K562 (cell line): ENCODE measurements around the gene CFAP141. TPM values are rescaled to one million over a fixed set of nuclear protein-coding genes. Genes with fewer than 3 reads are reported as not detected.

Source experiments
- ATAC-seq: fragments of 200-7000 bp; cut with Tn5 transposase; 3 replicates; pipeline ENCODE4 v1.9.1; 2020; ENCODE audit warnings: moderate library complexity
- BruUV-seq: library from RNA; stranded (reverse); fragments of 400-500 nt; replicated peaks from 2 replicates; lab custom pipeline; 2021; lab: Mats Ljungman, UMichigan
- CTCF ChIA-PET: fragments of 300-600 bp; formaldehyde crosslinking; extraction: SDS; loops from one replicate; lab custom pipeline; 2021; ENCODE audit warnings: low intra/inter-chr PET ratio; lab: Yijun Ruan, JAX
- POLR2A ChIA-PET: fragments of 300-600, 350-650 bp; sonication (Branson Sonifier 250); formaldehyde crosslinking; extraction: SDS; loops from one replicate; lab custom pipeline; 2021; ENCODE audit warnings: antibody characterized with exemption, inconsistent platforms; lab: Yijun Ruan, JAX
- DNase-seq, 4 experiments: peaks; one replicate each; pipeline versions ENCODE4 v3.0.0 to v3.0.0-alpha.2; 2011 to 2018; ENCODE audit warnings: low spot score in 3 of 4, mixed read lengths in 3 of 4; ENCODE audit errors: extremely low read depth in 1 of 4
- FAIRE-seq: peaks from 2 replicates; lab custom pipeline; 2011; peaks lifted over from hg19 to GRCh38; lab: Jason Lieb, UNC
- H2AFZ ChIP-seq: 2 replicates; pipeline ENCODE4 v1.6.0; 2011; ENCODE audit warnings: low read depth, low read length, control low read depth, inconsistent platforms
- H3K27ac ChIP-seq: fragments of 200-600 bp; 3 replicates; pipeline ENCODE4 v1.8.0; 2011; ENCODE audit warnings: low read depth, mild to moderate bottlenecking, control low read depth, inconsistent platforms, low read length, moderate library complexity, mixed read lengths; ENCODE audit errors: extremely low read depth
- H3K27me3 ChIP-seq, 2 experiments: fragments of 300-600 bp in 1 of 2; 2 replicates in 1 of 2; 3 replicates in 1 of 2; pipeline versions ENCODE4 v1.6.0 to v1.8.0; 2011; ENCODE audit warnings: inconsistent platforms in 2 of 2, low read length in 2 of 2, mild to moderate bottlenecking in 1 of 2, mixed read lengths in 1 of 2, moderate library complexity in 1 of 2; ENCODE audit not compliant: control insufficient read depth in 2 of 2, insufficient read depth in 2 of 2
- H3K36me3 ChIP-seq: fragments of 300-600 bp; 3 replicates; pipeline ENCODE4 v1.8.0; 2011; ENCODE audit warnings: mild to moderate bottlenecking, low read length, inconsistent platforms; ENCODE audit not compliant: control insufficient read depth, insufficient read depth
- H3K4me1 ChIP-seq, 2 experiments: fragments of 200-600 bp in 1 of 2; replicated peaks in 1 of 2; 2 replicates in 1 of 2; 3 replicates in 1 of 2; pipeline versions ENCODE4 v1.5.1 to v1.8.0; 2011; ENCODE audit warnings: inconsistent platforms in 2 of 2, low read length in 2 of 2, mild to moderate bottlenecking in 1 of 2, mixed read lengths in 1 of 2, moderate library complexity in 1 of 2; ENCODE audit not compliant: control insufficient read depth in 2 of 2, insufficient read depth in 2 of 2
- H3K4me2 ChIP-seq: 2 replicates; pipeline ENCODE4 v1.6.1; 2011; ENCODE audit warnings: low read length, control low read depth, inconsistent platforms, mixed read lengths; ENCODE audit not compliant: insufficient read depth
- H3K4me3 ChIP-seq: fragments of 200-600 bp; sonication (generic), shearing (Covaris generic); 2 replicates; pipeline ENCODE4 v1.5.1; 2016; ENCODE audit warnings: control low read depth, inconsistent platforms
- H3K79me2 ChIP-seq: fragments of 200-600 bp; 3 replicates; pipeline ENCODE4 v1.8.0; 2011; ENCODE audit warnings: low read length, inconsistent platforms; ENCODE audit not compliant: control insufficient read depth, insufficient read depth
- H3K9ac ChIP-seq, 2 experiments: 2 replicates each; pipeline versions ENCODE4 v1.6.0 to v1.6.1; 2011; ENCODE audit warnings: low read depth in 2 of 2, low read length in 2 of 2, control low read depth in 1 of 2, inconsistent platforms in 1 of 2, mild to moderate bottlenecking in 1 of 2, mixed read lengths in 1 of 2; ENCODE audit not compliant: insufficient read depth in 1 of 2
- H3K9me1 ChIP-seq: one replicate; pipeline ENCODE4 v1.6.0; 2011; ENCODE audit warnings: inconsistent platforms, mild to moderate bottlenecking, low read length, moderate library complexity; ENCODE audit not compliant: control insufficient read depth, insufficient read depth
- H3K9me3 ChIP-seq: replicated peaks from 2 replicates; pipeline ENCODE4 v1.5.1; 2011; ENCODE audit warnings: low read depth, low read length, inconsistent platforms; ENCODE audit not compliant: control insufficient read depth, insufficient read depth
- H4K20me1 ChIP-seq: replicated peaks from 2 replicates; pipeline ENCODE4 v1.6.1; 2011; ENCODE audit warnings: low read length, inconsistent platforms, mixed read lengths; ENCODE audit not compliant: control insufficient read depth, insufficient read depth
- ETS2 ChIP-seq: IDR thresholded peaks from 2 replicates; pipeline ENCODE4 v1.6.1; 2016; ENCODE audit warnings: borderline replicate concordance, missing genetic modification characterization, mild to moderate bottlenecking, moderate library complexity, missing compliant biosample characterization; ENCODE audit not compliant: poor library complexity, severe bottlenecking
- GATAD2A ChIP-seq: fragments of 450-650 bp; IDR thresholded peaks from 2 replicates; pipeline ENCODE4 v1.6.1; 2017
- HDAC3 ChIP-seq: fragments of 450-650 bp; IDR thresholded peaks from 2 replicates; pipeline ENCODE4 v1.6.1; 2018; ENCODE audit warnings: borderline replicate concordance, mild to moderate bottlenecking, moderate library complexity; ENCODE audit not compliant: partially characterized antibody
- IFI16 ChIP-seq: fragments of 250-450 bp; sonication (Bioruptor Pico); IDR thresholded peaks from 2 replicates; pipeline ENCODE4 v2.1.2; 2022; ENCODE audit warnings: mild to moderate bottlenecking, inconsistent platforms
- LARP7 ChIP-seq: fragments of 450-650 bp; IDR thresholded peaks from 2 replicates; pipeline ENCODE4 v1.6.1; 2016
- NCOA2 ChIP-seq, 2 experiments: fragments of 450-650 bp; IDR thresholded peaks; 2 replicates each; pipeline ENCODE4 v1.6.1; 2018; ENCODE audit warnings: mild to moderate bottlenecking in 2 of 2, moderate library complexity in 1 of 2; ENCODE audit not compliant: partially characterized antibody in 2 of 2
- NFATC3 ChIP-seq: fragments of 450-650 bp; IDR thresholded peaks from 2 replicates; pipeline ENCODE4 v1.6.1; 2017; ENCODE audit warnings: mild to moderate bottlenecking
- NRF1 ChIP-seq, 2 experiments: fragments of 450-650 bp; IDR thresholded peaks in 1 of 2; conservative IDR thresholded peaks in 1 of 2; 2 replicates each; pipeline ENCODE4 v1.6.1; 2014; ENCODE audit warnings: mild to moderate bottlenecking in 2 of 2
- PHF21A ChIP-seq: fragments of 450-650 bp; IDR thresholded peaks from 2 replicates; pipeline ENCODE4 v1.6.1; 2017; ENCODE audit warnings: low read depth, borderline replicate concordance
- POLR2H ChIP-seq: IDR thresholded peaks from 2 replicates; pipeline ENCODE4 v1.6.1; 2016; ENCODE audit warnings: missing genetic modification characterization, low read depth, mild to moderate bottlenecking, control low read depth, missing compliant biosample characterization, moderate library complexity
- TCF7 ChIP-seq: sonication (generic); IDR thresholded peaks from 2 replicates; pipeline ENCODE4 v1.6.1; 2016; ENCODE audit warnings: antibody characterized with exemption, borderline replicate concordance
- ZNF239 ChIP-seq: fragments of 250-450 bp; sonication (Bioruptor Pico); IDR thresholded peaks from 2 replicates; pipeline ENCODE4 v1.4.0; 2020; ENCODE audit warnings: mild to moderate bottlenecking
- ZNF408 ChIP-seq: fragments of 250-450 bp; sonication (Bioruptor Pico); IDR thresholded peaks from 2 replicates; pipeline ENCODE4 v1.4.0; 2020; ENCODE audit warnings: low read depth, mild to moderate bottlenecking, moderate library complexity
- ZNF764 ChIP-seq: fragments of 250-450 bp; sonication (Bioruptor Pico); IDR thresholded peaks from 2 replicates; pipeline ENCODE4 v1.4.0; 2020; ENCODE audit warnings: low read depth, mild to moderate bottlenecking, moderate library complexity
- whole genome bisulfite sequencing: fragments of 100-300 bp; shearing (Covaris generic); methylation state at CpG from one replicate; pipeline ENCODE4 v1.1.6; 2016; ENCODE audit warnings: low coverage, mixed read lengths; ENCODE audit not compliant: insufficient coverage; ENCODE audit errors: missing lambda C conversion rate; 5-methylcytosine and 5-hydroxymethylcytosine counted together
- in situ Hi-C: fragments of 300-500 bp; cut with MboI; formaldehyde crosslinking; loops from 4 replicates; pipeline ENCODE4 v1.15.0; 2018; ENCODE audit warnings: inconsistent platforms, mixed read lengths
- intact Hi-C: fragments of 100-400 bp; cut with micrococcal nuclease; formaldehyde crosslinking; loops from 2 replicates; pipeline ENCODE4 v1.14.2; 2022
- polyA plus RNA-seq, 8 experiments: library from polyadenylated mRNA; depleted of rRNA in 4 of 8; stranded (reverse) in 5 of 8; unstranded in 3 of 8; fragments of >200 nt; fragmentation: Nextera tagmentation in 2 of 8; fragmentation: Illumina TruSeq in 1 of 8; extraction: Ambion mirVana in 2 of 8; extraction: Trizol in 1 of 8; gene quantifications; 2 replicates each; pipeline versions ENCODE4 v1.2.1 to v1.2.3, GENCODE V29; 2011 to 2014; ENCODE audit warnings: inconsistent platforms in 1 of 8, missing spikeins in 1 of 8
- total RNA-seq, 7 experiments: library from RNA; depleted of rRNA in 6 of 7; stranded (reverse); fragments of >200 nt in 6 of 7; fragmentation: Illumina TruSeq in 2 of 7; extraction: Trizol in 2 of 7; gene quantifications; 2 replicates each; pipeline versions ENCODE4 v1.2.1 to v1.2.3, GENCODE V29; 2011 to 2021; ENCODE audit warnings: low replicate concordance in 1 of 7
- TF ChIP-seq, protein P1 (sequence below): fragments of 450-650 bp; IDR thresholded peaks from 2 replicates; pipeline ENCODE4 v1.6.1; 2017; ENCODE audit warnings: mild to moderate bottlenecking, moderate library complexity
- TF ChIP-seq, protein P2 (sequence below), 2 experiments: fragments of 450-650 bp in 1 of 2; IDR thresholded peaks; 2 replicates each; pipeline ENCODE4 v1.6.1; 2011 to 2017; ENCODE audit warnings: low read depth in 2 of 2, antibody characterized with exemption in 1 of 2, borderline replicate concordance in 1 of 2, low read length in 1 of 2, mild to moderate bottlenecking in 1 of 2, mixed read lengths in 1 of 2; ENCODE audit not compliant: control insufficient read depth in 1 of 2

CFAP141 gene
- total and polyA plus RNA-seq, 9 of the 15 experiments (the other 6 are each of a cell fraction or from before 2014, with no cell fraction given), result not detected

DNA sequence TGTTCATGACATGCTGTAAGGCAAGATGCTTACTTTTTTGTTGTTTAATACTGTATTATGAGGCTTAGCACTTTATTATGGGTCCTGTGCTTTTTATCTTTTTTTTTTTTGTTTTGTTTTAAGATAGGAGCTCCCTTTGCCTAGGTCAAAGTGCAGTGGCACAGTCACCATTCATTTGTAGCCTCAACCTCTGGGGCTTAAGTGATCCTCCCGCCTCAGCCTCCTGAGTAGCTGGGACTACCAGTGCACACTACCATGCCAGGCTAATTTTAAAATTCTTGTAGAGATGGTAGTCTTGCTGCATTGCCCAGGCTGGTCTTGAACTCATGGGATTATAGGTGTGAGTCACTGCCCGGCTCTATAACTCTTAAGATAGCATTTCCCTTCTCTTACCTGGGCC, 19.2 kb upstream of the CFAP141 start:
- H2AFZ ChIP-seq, result no peak overlapping the region
- POLR2A ChIA-PET, result interaction anchor here (0.7 kb wide), 1 partner anchor 994 kb away, joined by 4 read pairs; no protein-coding TSS in a partner anchor
- no peak overlapping the region for H3K4me3 ChIP-seq
- 100% methylated on average over 2 of the region's 2 CpGs for WGBS
- CTCF ChIA-PET, result no interaction called here
- no peak for DNase-seq
- no peak overlapping the region for H3K27ac ChIP-seq
- H3K9ac ChIP-seq, result no peak overlapping the region
- no peak overlapping the region for H3K4me2 ChIP-seq
- in situ Hi-C loops (no loop called here), intact Hi-C loops (no loop called here)
- peaks cover 83% of the 10 kb centered on the region for H3K36me3 ChIP-seq
- no peaks in the 10 kb centered on the region for H3K27me3 ChIP-seq
- H3K9me1 ChIP-seq, result no peaks in the 10 kb centered on the region
- H4K20me1 ChIP-seq, result no peaks in the 10 kb centered on the region
- peaks cover 89% of the 10 kb centered on the region for H3K79me2 ChIP-seq
- ATAC-seq, result no peak
- BruUV-seq, result no TSS peak
- no peak for FAIRE-seq
- peaks cover 4% of the 10 kb centered on the region for H3K9me3 ChIP-seq
- peaks cover under 1 to 6% of the 10 kb centered on the region in 2 experiments; a peak in 3 of 5 replicates for H3K4me1 ChIP-seq
- TF ChIP-seq, protein P1, sequence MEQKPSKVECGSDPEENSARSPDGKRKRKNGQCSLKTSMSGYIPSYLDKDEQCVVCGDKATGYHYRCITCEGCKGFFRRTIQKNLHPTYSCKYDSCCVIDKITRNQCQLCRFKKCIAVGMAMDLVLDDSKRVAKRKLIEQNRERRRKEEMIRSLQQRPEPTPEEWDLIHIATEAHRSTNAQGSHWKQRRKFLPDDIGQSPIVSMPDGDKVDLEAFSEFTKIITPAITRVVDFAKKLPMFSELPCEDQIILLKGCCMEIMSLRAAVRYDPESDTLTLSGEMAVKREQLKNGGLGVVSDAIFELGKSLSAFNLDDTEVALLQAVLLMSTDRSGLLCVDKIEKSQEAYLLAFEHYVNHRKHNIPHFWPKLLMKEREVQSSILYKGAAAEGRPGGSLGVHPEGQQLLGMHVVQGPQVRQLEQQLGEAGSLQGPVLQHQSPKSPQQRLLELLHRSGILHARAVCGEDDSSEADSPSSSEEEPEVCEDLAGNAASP, result no peak
- TF ChIP-seq NFATC3 (no peak), ETS2 (tag) (no peak), TCF7 (no peak), ZNF239 (CRISPR knock-in tag) (no peak), NRF1 (conservative IDR thresholded peaks at IDR 0.05 in 1 of 2, IDR thresholded peaks at IDR 0.05 in 1 of 2) (no peak), HDAC3 (no peak), ZNF408 (no peak), POLR2H (tag) (no peak), LARP7 (no peak), ZNF764 (CRISPR knock-in tag) (no peak), PHF21A (no peak), NCOA2 (IDR thresholded peaks at IDR 0.05; ENCODE audit: partially characterized antibody in 2 of 2) (no peak), GATAD2A (no peak), IFI16 (CRISPR knock-in tag) (no peak)
- TF ChIP-seq, protein P2, sequence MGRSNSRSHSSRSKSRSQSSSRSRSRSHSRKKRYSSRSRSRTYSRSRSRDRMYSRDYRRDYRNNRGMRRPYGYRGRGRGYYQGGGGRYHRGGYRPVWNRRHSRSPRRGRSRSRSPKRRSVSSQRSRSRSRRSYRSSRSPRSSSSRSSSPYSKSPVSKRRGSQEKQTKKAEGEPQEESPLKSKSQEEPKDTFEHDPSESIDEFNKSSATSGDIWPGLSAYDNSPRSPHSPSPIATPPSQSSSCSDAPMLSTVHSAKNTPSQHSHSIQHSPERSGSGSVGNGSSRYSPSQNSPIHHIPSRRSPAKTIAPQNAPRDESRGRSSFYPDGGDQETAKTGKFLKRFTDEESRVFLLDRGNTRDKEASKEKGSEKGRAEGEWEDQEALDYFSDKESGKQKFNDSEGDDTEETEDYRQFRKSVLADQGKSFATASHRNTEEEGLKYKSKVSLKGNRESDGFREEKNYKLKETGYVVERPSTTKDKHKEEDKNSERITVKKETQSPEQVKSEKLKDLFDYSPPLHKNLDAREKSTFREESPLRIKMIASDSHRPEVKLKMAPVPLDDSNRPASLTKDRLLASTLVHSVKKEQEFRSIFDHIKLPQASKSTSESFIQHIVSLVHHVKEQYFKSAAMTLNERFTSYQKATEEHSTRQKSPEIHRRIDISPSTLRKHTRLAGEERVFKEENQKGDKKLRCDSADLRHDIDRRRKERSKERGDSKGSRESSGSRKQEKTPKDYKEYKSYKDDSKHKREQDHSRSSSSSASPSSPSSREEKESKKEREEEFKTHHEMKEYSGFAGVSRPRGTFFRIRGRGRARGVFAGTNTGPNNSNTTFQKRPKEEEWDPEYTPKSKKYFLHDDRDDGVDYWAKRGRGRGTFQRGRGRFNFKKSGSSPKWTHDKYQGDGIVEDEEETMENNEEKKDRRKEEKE (IDR thresholded peaks at IDR 0.05; ENCODE audit: borderline replicate concordance in 1 of 2, control insufficient read depth in 1 of 2, low read depth in 2 of 2, low read length in 1 of 2), result no peak
